IPS DF 6.9 (cell line): ENCODE data around the gene TTLL7.

ENCODE experiments used
- DNase-seq: peaks from one replicate; pipeline ENCODE4 v3.0.0-alpha.2; 2013; ENCODE audit warnings: low read depth, low spot score
- H3K27ac ChIP-seq: one replicate; pipeline ENCODE4 v1.5.1; 2013; ENCODE audit warnings: low read length, control low read depth
- H3K27me3 ChIP-seq: 2 replicates; pipeline ENCODE4 v1.6.1; 2013; ENCODE audit warnings: mild to moderate bottlenecking, low read length; ENCODE audit not compliant: control insufficient read depth, insufficient read depth
- H3K36me3 ChIP-seq: 2 replicates; pipeline ENCODE4 v1.6.1; 2013; ENCODE audit warnings: low read length; ENCODE audit not compliant: control insufficient read depth, insufficient read depth
- H3K4me1 ChIP-seq: 2 replicates; pipeline ENCODE4 v1.6.1; 2013; ENCODE audit warnings: low read length; ENCODE audit not compliant: control insufficient read depth, insufficient read depth
- H3K4me3 ChIP-seq: 2 replicates; pipeline ENCODE4 v1.5.1; 2013; ENCODE audit warnings: mild to moderate bottlenecking, low read length
- H3K9me3 ChIP-seq: 2 replicates; pipeline ENCODE4 v1.6.1; 2013; ENCODE audit warnings: low read length, inconsistent platforms; ENCODE audit not compliant: control insufficient read depth, insufficient read depth
- WGBS: extraction: QIAGEN DNeasy Blood & Tissue Kit; methylation state at CpG from one replicate; pipeline ENCODE4 v1.1.7; 2013; ENCODE audit warnings: mixed read lengths, missing lambda C conversion rate; ENCODE audit not compliant: insufficient read length, insufficient coverage; 5-methylcytosine and 5-hydroxymethylcytosine counted together

TTLL7 gene

GRCh38 chr1:83829106-83829505 lies 169.8 kb downstream of the TTLL7 start:
- no CpG with 5 or more reads among the region's 7 CpGs for WGBS
- no peak overlapping the region for H3K27ac ChIP-seq
- no peaks in the 10 kb centered on the region for H3K36me3 ChIP-seq
- no peak for DNase-seq
- no peak overlapping the region for H3K4me3 ChIP-seq
- no peaks in the 10 kb centered on the region for H3K4me1 ChIP-seq
- H3K27me3 ChIP-seq, result no peaks in the 10 kb centered on the region
- no peaks in the 10 kb centered on the region for H3K9me3 ChIP-seq

GRCh38 chr1:83828456-83828855 lies 170.5 kb downstream of the TTLL7 start:
- H3K27me3 ChIP-seq, result no peaks in the 10 kb centered on the region
- DNase-seq, result no peak
- H3K36me3 ChIP-seq, result no peaks in the 10 kb centered on the region
- WGBS, result no CpG with 5 or more reads among the region's 1 CpG
- no peaks in the 10 kb centered on the region for H3K9me3 ChIP-seq
- no peak overlapping the region for H3K27ac ChIP-seq
- no peak overlapping the region for H3K4me3 ChIP-seq
- H3K4me1 ChIP-seq, result no peaks in the 10 kb centered on the region

GRCh38 chr1:83827741-83828140 lies 171.2 kb downstream of the TTLL7 start:
- no CpG with 5 or more reads among the region's 2 CpGs for WGBS
- H3K4me1 ChIP-seq, result no peaks in the 10 kb centered on the region
- H3K27me3 ChIP-seq, result no peaks in the 10 kb centered on the region
- no peaks in the 10 kb centered on the region for H3K36me3 ChIP-seq
- no peak overlapping the region for H3K4me3 ChIP-seq
- no peak for DNase-seq
- no peak overlapping the region for H3K27ac ChIP-seq
- no peaks in the 10 kb centered on the region for H3K9me3 ChIP-seq

DNA sequence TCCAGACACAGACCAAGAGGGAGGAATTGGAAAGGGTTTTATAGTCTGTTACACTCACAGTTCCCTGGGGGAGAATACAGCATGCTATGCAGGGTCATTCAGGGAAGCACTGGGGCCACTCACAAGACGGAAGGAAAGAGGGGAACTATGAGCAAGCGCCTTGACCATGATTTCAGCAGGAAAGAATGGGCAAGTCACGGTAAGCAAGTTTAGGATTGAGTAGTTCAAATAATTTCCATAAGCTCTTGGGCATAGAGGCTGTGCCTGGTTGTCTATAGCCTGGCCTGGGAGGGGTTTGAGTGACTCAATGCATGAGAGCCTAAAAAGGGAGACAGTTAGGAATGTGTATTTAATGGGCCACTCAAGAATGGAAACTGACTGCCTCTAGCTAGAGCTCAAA lies 176.7 kb downstream of the TTLL7 start:
- no CpG with 5 or more reads among the region's 3 CpGs for WGBS
- Histone ChIP-seq H3K4me3 (no peak overlapping the region), H3K27ac (no peak overlapping the region), H3K9me3 (no peaks in the 10 kb centered on the region), H3K36me3 (no peaks in the 10 kb centered on the region), H3K27me3 (no peaks in the 10 kb centered on the region), H3K4me1 (no peaks in the 10 kb centered on the region)
- no peak for DNase-seq

GRCh38 chr1:83819436-83819835 lies 179.5 kb downstream of the TTLL7 start:
- no peaks in the 10 kb centered on the region for H3K9me3 ChIP-seq
- no peak overlapping the region for H3K4me3 ChIP-seq
- H3K36me3 ChIP-seq, result no peaks in the 10 kb centered on the region
- H3K27ac ChIP-seq, result no peak overlapping the region
- no peaks in the 10 kb centered on the region for H3K4me1 ChIP-seq
- no CpG with 5 or more reads among the region's 1 CpG for WGBS
- H3K27me3 ChIP-seq, result no peaks in the 10 kb centered on the region
- DNase-seq, result no peak

- no peaks in the 10 kb centered on the region for H3K36me3 ChIP-seq
- no peaks in the 10 kb centered on the region for H3K4me1 ChIP-seq
- H3K27me3 ChIP-seq, result no peaks in the 10 kb centered on the region
- WGBS, result no CpG with 5 or more reads among the region's 2 CpGs
- H3K27ac ChIP-seq, result no peak overlapping the region
- no peak for DNase-seq
- H3K4me3 ChIP-seq, result no peak overlapping the region
- H3K9me3 ChIP-seq, result no peaks in the 10 kb centered on the region
Observed at GRCh38 chr1:83818916-83819315, 180.0 kb downstream of the TTLL7 start.

- no peak for DNase-seq
- Histone ChIP-seq H3K27ac (no peak overlapping the region), H3K27me3 (no peaks in the 10 kb centered on the region), H3K4me1 (no peaks in the 10 kb centered on the region), H3K9me3 (no peaks in the 10 kb centered on the region), H3K4me3 (no peak overlapping the region), H3K36me3 (no peaks in the 10 kb centered on the region)
- no CpG with 5 or more reads among the region's 4 CpGs for WGBS
Observed at GRCh38 chr1:83816836-83817235, 182.1 kb downstream of the TTLL7 start.

DNA sequence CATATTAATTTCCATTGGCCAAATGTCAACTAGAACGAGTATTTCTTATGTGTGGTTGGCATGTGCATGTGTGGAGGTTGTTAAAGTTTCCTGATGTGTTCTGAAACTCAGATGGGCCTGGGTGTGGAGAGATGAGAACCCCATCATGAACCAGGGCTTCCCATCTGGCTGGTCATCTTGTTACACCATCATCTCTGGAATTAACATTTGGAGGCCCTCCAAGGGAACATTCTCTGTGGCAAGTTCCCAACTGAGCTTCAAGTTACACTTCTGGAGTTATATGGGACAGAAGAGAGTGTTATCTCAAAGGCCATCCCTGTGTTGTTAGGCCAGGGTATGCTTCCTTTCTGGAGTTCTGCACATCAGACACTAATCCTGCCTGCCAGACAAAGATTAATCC lies 183.6 kb downstream of the TTLL7 start:
- H3K27me3 ChIP-seq, result no peaks in the 10 kb centered on the region
- no peaks in the 10 kb centered on the region for H3K9me3 ChIP-seq
- H3K4me1 ChIP-seq, result no peaks in the 10 kb centered on the region
- H3K4me3 ChIP-seq, result no peak overlapping the region
- no peak for DNase-seq
- H3K27ac ChIP-seq, result no peak overlapping the region
- no CpG with 5 or more reads among the region's 1 CpG for WGBS
- no peaks in the 10 kb centered on the region for H3K36me3 ChIP-seq
